AG08396 (cell line): ENCODE results near the gene MAP1LC3C.
"Not testable (repeated sequence)": the region's sequence is repeated elsewhere in the genome, so short reads cannot be mapped to it uniquely, and the experiment has no call there.

Experiments
- DNase-seq: peaks from one replicate; pipeline ENCODE4 v3.0.0; 2012; ENCODE audit warnings: low spot score, mixed read lengths

The MAP1LC3C gene

DNA sequence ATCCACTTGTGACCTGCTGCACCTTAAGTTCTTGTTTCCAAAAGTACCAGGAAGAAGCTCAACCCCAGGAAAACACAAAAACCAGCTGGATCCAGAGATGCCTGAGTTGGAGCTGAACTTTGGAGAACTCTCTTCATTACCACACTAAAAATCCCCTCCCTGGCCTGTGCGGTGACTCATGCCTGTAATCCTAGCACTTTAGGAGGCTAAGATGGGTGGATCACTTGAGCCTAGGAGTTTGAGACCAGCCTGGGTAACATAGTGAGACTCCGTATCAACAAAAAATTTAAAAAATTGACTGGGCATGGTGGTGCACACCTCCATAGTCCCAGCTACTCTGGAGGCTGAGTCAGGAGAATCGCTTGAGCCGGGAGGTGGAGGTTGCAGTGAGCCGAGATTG lies 6.2 kb downstream of the MAP1LC3C start:
- no peak for DNase-seq

- DNase-seq, result peak; percentile 75
These were observed 8.9 kb downstream of the MAP1LC3C start for GRCh38 chr1:241990040-241990439.

GRCh38 chr1:241988389-241988930 lies 10.4 kb downstream of the MAP1LC3C start:
- not testable (repeated sequence) for DNase-seq

- peak; percentile 32 for DNase-seq
These were observed 13.1 kb downstream of the MAP1LC3C start for GRCh38 chr1:241985787-241986186.

GRCh38 chr1:241979926-241980325 lies 19.0 kb downstream of the MAP1LC3C start:
- no peak for DNase-seq

GRCh38 chr1:241979071-241979470 lies 19.8 kb downstream of the MAP1LC3C start:
- no peak for DNase-seq

DNA sequence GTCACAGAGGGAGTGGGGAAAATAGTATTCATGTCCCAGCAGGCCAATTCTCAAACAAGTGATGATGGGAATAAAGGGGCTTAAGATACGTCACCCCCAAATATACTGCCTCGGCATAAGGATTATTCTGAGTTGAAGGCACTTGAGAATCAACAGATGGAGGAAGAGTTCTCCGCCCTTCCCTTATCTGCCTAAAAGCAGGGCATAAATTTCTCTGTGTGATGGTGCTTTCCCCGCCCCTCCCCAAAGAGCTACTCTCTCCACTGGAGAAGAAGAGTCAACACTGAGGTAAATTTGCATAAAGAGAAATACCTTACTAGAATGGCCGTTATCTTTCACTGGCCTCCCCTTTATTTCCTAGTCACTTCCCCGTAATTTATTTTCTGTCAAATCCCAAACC lies 22.7 kb downstream of the MAP1LC3C start:
- no peak for DNase-seq

DNA sequence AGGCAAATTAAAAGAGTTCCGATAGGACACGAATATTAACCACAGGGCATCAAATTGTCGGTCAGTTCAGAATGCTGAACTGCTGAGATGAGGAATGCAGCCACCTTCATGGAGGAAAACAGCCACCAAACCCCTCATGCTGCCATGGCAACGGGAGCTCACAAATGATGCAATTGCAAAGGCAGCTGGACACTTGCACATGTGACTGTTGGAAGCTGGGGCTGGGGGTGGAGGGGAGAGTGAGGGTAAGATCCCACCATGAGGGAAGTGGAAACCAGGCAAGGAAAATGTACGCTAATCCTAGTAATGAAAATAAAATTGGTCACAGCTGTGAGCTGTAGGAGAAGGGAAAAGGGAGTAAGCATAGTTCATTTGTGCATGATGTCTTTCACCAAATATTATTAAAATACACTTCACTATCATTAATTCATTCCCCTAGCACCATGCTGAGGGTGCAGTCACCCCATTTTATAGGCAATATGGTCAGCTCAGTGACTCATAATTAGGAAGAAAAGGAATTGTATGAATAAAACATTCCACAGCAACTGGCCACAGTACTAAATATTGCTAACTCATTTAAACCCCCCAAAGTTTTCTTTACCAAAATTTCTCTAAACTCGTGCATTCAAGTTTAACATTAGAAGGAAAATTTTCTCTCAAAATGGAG lies 26.1 kb downstream of the MAP1LC3C start:
- DNase-seq, result no peak

DNA sequence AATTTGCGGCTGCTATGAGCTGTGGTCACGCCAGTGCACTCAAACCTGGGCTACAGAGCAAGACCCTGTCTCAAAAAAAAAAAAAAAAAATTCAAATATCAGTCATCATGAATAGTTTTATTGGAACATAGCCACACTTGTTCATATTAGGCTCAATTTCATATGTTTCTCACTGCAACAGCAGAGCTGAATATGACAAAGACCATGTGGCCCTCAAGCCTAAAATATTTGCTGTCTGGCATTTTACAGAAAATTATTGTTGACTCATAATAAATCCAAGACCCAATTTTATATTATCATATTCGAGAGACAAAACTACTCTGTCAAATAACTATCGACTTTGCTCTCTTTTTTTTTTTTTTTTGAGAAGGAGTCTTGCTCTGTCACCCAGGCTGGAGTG lies 30.3 kb downstream of the MAP1LC3C start:
- DNase-seq, result no peak

- no peak for DNase-seq
These were observed 34.2 kb downstream of the MAP1LC3C start for GRCh38 chr1:241964550-241965282.

DNA sequence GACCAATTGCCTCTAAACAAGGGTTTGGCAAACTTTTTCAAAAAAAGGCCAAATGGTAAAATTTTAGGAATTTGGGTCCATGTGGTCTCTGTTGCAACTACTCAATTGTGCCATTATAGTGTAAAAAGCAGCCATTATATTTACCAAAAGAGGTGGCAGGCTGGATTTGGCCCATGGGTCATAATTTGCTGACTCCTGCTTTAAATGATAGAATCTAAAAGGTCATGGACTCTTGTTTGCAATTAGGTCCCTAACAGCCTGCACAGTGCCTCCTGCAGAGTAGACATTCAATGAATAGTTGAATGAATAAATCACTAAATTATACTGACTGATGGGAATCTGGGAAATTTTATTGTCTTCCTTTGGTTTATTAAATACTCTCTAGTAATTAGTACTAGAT lies 35.2 kb downstream of the MAP1LC3C start:
- no peak for DNase-seq

DNA sequence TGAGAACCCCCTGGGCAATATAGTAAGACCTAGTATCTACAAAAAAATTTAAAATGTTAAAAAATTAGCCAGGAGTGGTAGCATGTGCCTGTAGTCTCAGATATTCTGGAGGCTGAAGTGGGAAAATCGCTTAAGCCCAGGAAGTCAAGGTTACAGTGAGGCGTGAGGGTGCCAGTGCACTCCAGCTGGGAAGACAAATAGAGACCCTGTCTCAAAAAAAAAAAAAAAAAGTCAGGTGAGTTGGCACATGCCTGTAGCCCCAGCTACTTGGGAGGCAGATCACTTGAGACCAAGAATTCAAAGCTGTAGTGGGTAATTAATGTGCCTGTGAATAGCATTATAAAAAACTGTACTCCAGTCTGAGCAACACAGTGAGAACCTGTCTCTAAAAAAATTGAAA lies 36.7 kb downstream of the MAP1LC3C start:
- no peak for DNase-seq

- DNase-seq, result no peak
These were observed 41.0 kb downstream of the MAP1LC3C start, which contains the start of gene BECN2 for GRCh38 chr1:241957692-241958494. Gene BECN2 (plus strand): TSS chr1:241957767. CDS start chr1:241957767, 0 bp downstream.

GRCh38 chr1:241950390-241950789 lies 48.5 kb downstream of the MAP1LC3C start:
- peak; percentile 27 for DNase-seq

DNA sequence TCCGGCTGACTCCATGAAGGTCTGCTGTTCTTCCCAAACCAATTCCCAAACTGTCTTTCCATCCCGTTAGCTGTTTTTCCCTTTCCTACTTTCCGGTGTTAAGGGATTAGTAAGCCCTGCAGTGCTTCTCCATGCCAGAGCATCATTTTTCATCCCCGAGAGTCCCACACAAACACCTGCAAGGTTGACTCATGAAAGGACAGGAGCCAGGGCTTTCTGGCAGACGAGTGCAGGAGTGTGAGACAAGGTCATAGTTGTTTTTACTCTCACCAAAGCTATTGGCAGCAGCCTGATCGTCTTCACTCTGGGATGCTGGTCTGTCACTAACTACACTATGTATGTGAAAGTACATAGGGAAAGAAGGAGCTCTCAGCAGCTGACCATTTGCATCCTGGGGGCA lies 51.5 kb downstream of the MAP1LC3C start:
- DNase-seq, result no peak
